SK-N-SH treated with all-trans-retinoic acid at 6 μM for 48 hours (cell line): Measurements from ENCODE around the gene FLT3LG.

Source experiments
- ATAC-seq: fragments of 200-7000 bp; cut with Tn5 transposase; 3 replicates; pipeline ENCODE4 v1.9.1; 2020; ENCODE audit warnings: mild to moderate bottlenecking, moderate library complexity
- ARNTL ChIP-seq: fragments of 450-650 bp; formaldehyde crosslinking; IDR thresholded peaks from 2 replicates; pipeline ENCODE4 v1.5.0; 2020; ENCODE audit warnings: low read depth, mild to moderate bottlenecking, moderate library complexity, borderline replicate concordance
- BACH2 ChIP-seq: fragments of 250-450 bp; sonication (Bioruptor Pico); IDR thresholded peaks from 2 replicates; pipeline ENCODE4 v1.9.0; 2021; ENCODE audit warnings: mild to moderate bottlenecking, borderline replicate concordance
- CSDC2 ChIP-seq: fragments of 250-450 bp; sonication (Bioruptor Pico); IDR thresholded peaks from 2 replicates; pipeline ENCODE4 v1.5.0; 2020; ENCODE audit warnings: mild to moderate bottlenecking, moderate library complexity
- CSRNP3 ChIP-seq: fragments of 250-450 bp; sonication (Bioruptor Pico); IDR thresholded peaks from 2 replicates; pipeline ENCODE4 v1.5.1; 2021; ENCODE audit warnings: mild to moderate bottlenecking, moderate library complexity
- ESRRG ChIP-seq: fragments of 250-450 bp; sonication (Bioruptor Pico); IDR thresholded peaks from 2 replicates; pipeline ENCODE4 v1.6.1; 2021; ENCODE audit warnings: mild to moderate bottlenecking
- GLIS3 ChIP-seq: fragments of 250-450 bp; sonication (Bioruptor Pico); IDR thresholded peaks from 2 replicates; pipeline ENCODE4 v1.5.0; 2020; ENCODE audit warnings: mild to moderate bottlenecking, moderate library complexity
- ISL1 ChIP-seq: fragments of 250-450 bp; sonication (Bioruptor Pico); IDR thresholded peaks from 2 replicates; pipeline ENCODE4 v2.1.2; 2022; ENCODE audit warnings: mild to moderate bottlenecking, moderate library complexity
- OSR1 ChIP-seq: fragments of 250-450 bp; sonication (Bioruptor Pico); IDR thresholded peaks from 2 replicates; pipeline ENCODE4 v1.8.0; 2022; ENCODE audit warnings: moderate library complexity, mild to moderate bottlenecking, inconsistent platforms
- PATZ1 ChIP-seq: fragments of 250-450 bp; sonication (Bioruptor Pico); IDR thresholded peaks from 2 replicates; pipeline ENCODE4 v1.8.0; 2020; ENCODE audit warnings: mild to moderate bottlenecking, moderate library complexity, borderline replicate concordance
- PPARA ChIP-seq: fragments of 250-450 bp; sonication (Bioruptor Pico); IDR thresholded peaks from 2 replicates; pipeline ENCODE4 v1.5.0; 2020; ENCODE audit warnings: mild to moderate bottlenecking, borderline replicate concordance
- RARB ChIP-seq: fragments of 250-450 bp; sonication (Bioruptor Pico); IDR thresholded peaks from 2 replicates; pipeline ENCODE4 v1.8.0; 2021; ENCODE audit warnings: mild to moderate bottlenecking, moderate library complexity
- SNAI2 ChIP-seq: fragments of 250-450 bp; sonication (Bioruptor Pico); IDR thresholded peaks from 2 replicates; pipeline ENCODE4 v1.5.0; 2020; ENCODE audit warnings: mild to moderate bottlenecking, moderate library complexity
- TCF4 ChIP-seq: fragments of 250-450 bp; sonication (Bioruptor Pico); IDR thresholded peaks from 2 replicates; pipeline ENCODE4 v1.8.0; 2021; ENCODE audit warnings: mild to moderate bottlenecking, moderate library complexity, borderline replicate concordance
- TOX ChIP-seq: fragments of 250-450 bp; sonication (Bioruptor Pico); IDR thresholded peaks from 2 replicates; pipeline ENCODE4 v1.8.0; 2021; ENCODE audit warnings: mild to moderate bottlenecking, moderate library complexity, borderline replicate concordance
- TSHZ2 ChIP-seq: fragments of 250-450 bp; sonication (Bioruptor Pico); IDR thresholded peaks from 2 replicates; pipeline ENCODE4 v1.5.0; 2020; ENCODE audit warnings: mild to moderate bottlenecking, moderate library complexity
- ZC3H10 ChIP-seq: fragments of 250-450 bp; sonication (Bioruptor Pico); IDR thresholded peaks from 2 replicates; pipeline ENCODE4 v1.5.1; 2021; ENCODE audit warnings: mild to moderate bottlenecking, moderate library complexity
- ZFP3 ChIP-seq: fragments of 250-450 bp; sonication (Bioruptor Pico); IDR thresholded peaks from 2 replicates; pipeline ENCODE4 v1.5.0; 2020; ENCODE audit warnings: mild to moderate bottlenecking, moderate library complexity
- ZFP30 ChIP-seq: fragments of 450-650 bp; formaldehyde crosslinking; IDR thresholded peaks from 2 replicates; pipeline ENCODE4 v1.5.0; 2022; ENCODE audit warnings: mild to moderate bottlenecking, moderate library complexity
- ZNF565 ChIP-seq: fragments of 450-650 bp; formaldehyde crosslinking; conservative IDR thresholded peaks from 2 replicates; pipeline ENCODE4 v1.5.0; 2020; ENCODE audit warnings: low read depth, mild to moderate bottlenecking, moderate library complexity
- ZNF70 ChIP-seq: fragments of 450-650 bp; formaldehyde crosslinking; IDR thresholded peaks from 2 replicates; pipeline ENCODE4 v1.5.0; 2020; ENCODE audit warnings: mild to moderate bottlenecking, moderate library complexity
- ZNF8 ChIP-seq: fragments of 450-650 bp; formaldehyde crosslinking; IDR thresholded peaks from 2 replicates; pipeline ENCODE4 v1.5.0; 2020; ENCODE audit warnings: mild to moderate bottlenecking, moderate library complexity
- TF ChIP-seq, protein P1 (sequence below): fragments of 250-450 bp; sonication (Bioruptor Pico); IDR thresholded peaks from 2 replicates; pipeline ENCODE4 v1.8.0; 2021; ENCODE audit warnings: low read depth, mild to moderate bottlenecking, moderate library complexity, borderline replicate concordance

FLT3LG gene

GRCh38 chr19:49437231-49437630 lies 36.8 kb upstream of the FLT3LG start:
- TF ChIP-seq ZC3H10 (CRISPR knock-in tag) = no peak
- no peak for TF ChIP-seq ESRRG (CRISPR knock-in tag)
- TF ChIP-seq ISL1 (CRISPR knock-in tag) = no peak
- TF ChIP-seq GLIS3 (CRISPR knock-in tag) = no peak
- TF ChIP-seq CSRNP3 = no peak
- no peak for TF ChIP-seq ZNF8 (CRISPR knock-in tag)
- no peak for TF ChIP-seq PPARA
- no peak for TF ChIP-seq TOX (CRISPR knock-in tag)
- ATAC-seq = no peak

- TF ChIP-seq CSDC2 (CRISPR knock-in tag) (no peak), OSR1 (no peak), ZFP30 (CRISPR knock-in tag) (no peak), PPARA (no peak), ZC3H10 (CRISPR knock-in tag) (no peak), ZNF70 (CRISPR knock-in tag) (no peak), ZNF565 (no peak), ARNTL (CRISPR knock-in tag) (no peak), BACH2 (no peak), PATZ1 (CRISPR knock-in tag) (no peak), GLIS3 (CRISPR knock-in tag) (no peak), ZFP3 (CRISPR knock-in tag) (no peak)
- no peak for ATAC-seq
Measured at GRCh38 chr19:49438261-49438660, 35.8 kb upstream of the FLT3LG start.

GRCh38 chr19:49439836-49440235 lies 34.2 kb upstream of the FLT3LG start:
- TF ChIP-seq GLIS3 (CRISPR knock-in tag) = no peak
- no peak for TF ChIP-seq ZNF70 (CRISPR knock-in tag)
- TF ChIP-seq ARNTL (CRISPR knock-in tag) = no peak
- TF ChIP-seq TCF4 (CRISPR knock-in tag) = no peak
- TF ChIP-seq CSDC2 (CRISPR knock-in tag) = no peak
- no peak for TF ChIP-seq ZC3H10 (CRISPR knock-in tag)
- TF ChIP-seq ISL1 (CRISPR knock-in tag) = no peak
- no peak for TF ChIP-seq ESRRG (CRISPR knock-in tag)
- TF ChIP-seq PATZ1 (CRISPR knock-in tag) = no peak
- TF ChIP-seq BACH2 = no peak
- TF ChIP-seq TSHZ2 (CRISPR knock-in tag) = no peak
- no peak for TF ChIP-seq ZNF8 (CRISPR knock-in tag)
- TF ChIP-seq PPARA = no peak
- ATAC-seq = no peak

- no peak for ATAC-seq
- TF ChIP-seq, protein P1, sequence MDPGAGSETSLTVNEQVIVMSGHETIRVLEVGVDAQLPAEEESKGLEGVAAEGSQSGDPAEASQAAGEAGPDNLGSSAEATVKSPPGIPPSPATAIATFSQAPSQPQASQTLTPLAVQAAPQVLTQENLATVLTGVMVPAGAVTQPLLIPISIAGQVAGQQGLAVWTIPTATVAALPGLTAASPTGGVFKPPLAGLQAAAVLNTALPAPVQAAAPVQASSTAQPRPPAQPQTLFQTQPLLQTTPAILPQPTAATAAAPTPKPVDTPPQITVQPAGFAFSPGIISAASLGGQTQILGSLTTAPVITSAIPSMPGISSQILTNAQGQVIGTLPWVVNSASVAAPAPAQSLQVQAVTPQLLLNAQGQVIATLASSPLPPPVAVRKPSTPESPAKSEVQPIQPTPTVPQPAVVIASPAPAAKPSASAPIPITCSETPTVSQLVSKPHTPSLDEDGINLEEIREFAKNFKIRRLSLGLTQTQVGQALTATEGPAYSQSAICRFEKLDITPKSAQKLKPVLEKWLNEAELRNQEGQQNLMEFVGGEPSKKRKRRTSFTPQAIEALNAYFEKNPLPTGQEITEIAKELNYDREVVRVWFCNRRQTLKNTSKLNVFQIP (CRISPR knock-in tag) = no peak
- TF ChIP-seq SNAI2 (no peak), ZNF8 (CRISPR knock-in tag) (no peak), TSHZ2 (CRISPR knock-in tag) (no peak), GLIS3 (CRISPR knock-in tag) (no peak), BACH2 (no peak), ESRRG (CRISPR knock-in tag) (no peak), OSR1 (no peak), ZNF70 (CRISPR knock-in tag) (no peak), TOX (CRISPR knock-in tag) (no peak), ZNF565 (no peak), TCF4 (CRISPR knock-in tag) (no peak), RARB (CRISPR knock-in tag) (no peak), ZFP30 (CRISPR knock-in tag) (no peak)
Measured at GRCh38 chr19:49440439-49441209, 33.4 kb upstream of the FLT3LG start.
